IgD-negative memory B cell (primary cell): ENCODE measurements around the gene PMEPA1. TPM values are rescaled to one million over a fixed set of nuclear protein-coding genes. Genes with fewer than 3 reads are reported as not detected.

ENCODE experiments used
- H3K27ac Mint-ChIP-seq, 3 donors: one replicate each; pipeline ENCODE4 v1.8.0; 2020 to 2022; ENCODE audit warnings: mild to moderate bottlenecking in 3 of 3, mixed read lengths in 3 of 3, moderate library complexity in 1 of 3
- H3K27me3 Mint-ChIP-seq: one replicate; pipeline ENCODE4 v1.8.0; 2021; ENCODE audit warnings: mixed read lengths
- H3K36me3 Mint-ChIP-seq: one replicate; pipeline ENCODE4 v1.8.0; 2020; ENCODE audit warnings: mild to moderate bottlenecking, mixed read lengths
- H3K4me1 Mint-ChIP-seq, 3 donors: one replicate each; pipeline ENCODE4 v1.8.0; 2020 to 2022; ENCODE audit warnings: mixed read lengths in 3 of 3, mild to moderate bottlenecking in 1 of 3
- H3K4me3 Mint-ChIP-seq, 4 donors: one replicate each; pipeline ENCODE4 v1.8.0; 2020 to 2022; ENCODE audit warnings: mild to moderate bottlenecking in 4 of 4, mixed read lengths in 4 of 4, moderate library complexity in 3 of 4
- H3K9me3 Mint-ChIP-seq, 3 donors: one replicate each; pipeline ENCODE4 v1.8.0; 2020 to 2021; ENCODE audit warnings: mixed read lengths in 3 of 3, mild to moderate bottlenecking in 1 of 3
- polyA plus RNA-seq: library from polyadenylated mRNA; unstranded; fragments of 300-500 nt; fragmentation: Illumina TruSeq; gene quantifications from one replicate; pipeline ENCODE4 v1.2.3, GENCODE V29; 2021

PMEPA1 gene
- polyA plus RNA-seq, 1 donor from 2014 or later: 7.0 TPM

GRCh38 chr20:57724610-57725405 lies 15.0 kb upstream of the PMEPA1 start:
- Mint-ChIP-seq H3K27ac (no peak overlapping the region), H3K36me3 (no peaks in the 10 kb centered on the region), H3K9me3 (no peaks in the 10 kb centered on the region), H3K4me1 (no peaks in the 10 kb centered on the region), H3K4me3 (no peak overlapping the region), H3K27me3 (peaks cover 32% of the 10 kb centered on the region)

- Mint-ChIP-seq H3K4me1 (no peaks in the 10 kb centered on the region), H3K36me3 (no peaks in the 10 kb centered on the region), H3K27me3 (peaks cover 30% of the 10 kb centered on the region), H3K27ac (no peak overlapping the region), H3K4me3 (no peak overlapping the region), H3K9me3 (no peaks in the 10 kb centered on the region)
Observed at GRCh38 chr20:57723816-57724215, 14.0 kb upstream of the PMEPA1 start.

GRCh38 chr20:57719951-57720350 lies 10.1 kb upstream of the PMEPA1 start:
- no peak overlapping the region for H3K4me3 Mint-ChIP-seq

GRCh38 chr20:57718490-57719009 lies 8.7 kb upstream of the PMEPA1 start:
- Mint-ChIP-seq H3K27me3 (peaks cover 16% of the 10 kb centered on the region), H3K4me1 (peaks cover 3 to 6% (median 5%) of the 10 kb centered on the region in 3 donors), H3K9me3 (no peaks in the 10 kb centered on the region), H3K27ac (peak overlapping the region; percentile 71 to 86 (median 85)), H3K36me3 (no peaks in the 10 kb centered on the region), H3K4me3 (peak overlapping the region; percentile 61 to 84 (median 80))

More at GRCh38 chr20:57719951-57720350, 10.1 kb upstream of the PMEPA1 start:
- Mint-ChIP-seq H3K27me3 (peaks cover 22% of the 10 kb centered on the region), H3K4me1 (peaks cover 3 to 6% (median 5%) of the 10 kb centered on the region in 3 donors), H3K9me3 (no peaks in the 10 kb centered on the region), H3K27ac (no peak overlapping the region), H3K36me3 (no peaks in the 10 kb centered on the region)

- Mint-ChIP-seq H3K27ac (no peak overlapping the region), H3K36me3 (no peaks in the 10 kb centered on the region), H3K4me1 (peaks cover 5 to 6% (median 5%) of the 10 kb centered on the region in 3 donors), H3K27me3 (peaks cover 19% of the 10 kb centered on the region), H3K4me3 (no peak overlapping the region), H3K9me3 (no peaks in the 10 kb centered on the region)
Observed at GRCh38 chr20:57717797-57718196, 8.0 kb upstream of the PMEPA1 start.

- H3K36me3 Mint-ChIP-seq: no peaks in the 10 kb centered on the region
- no peak overlapping the region for H3K4me3 Mint-ChIP-seq
- H3K9me3 Mint-ChIP-seq: no peaks in the 10 kb centered on the region
- H3K4me1 Mint-ChIP-seq: peaks cover 5 to 14% (median 7%) of the 10 kb centered on the region in 3 donors
- H3K27ac Mint-ChIP-seq: peak overlapping the region in 1 of 3 donors; percentile 1
- H3K27me3 Mint-ChIP-seq: peaks cover 14% of the 10 kb centered on the region
Observed at GRCh38 chr20:57716901-57717300, 7.1 kb upstream of the PMEPA1 start.

- Mint-ChIP-seq H3K9me3 (no peaks in the 10 kb centered on the region), H3K4me3 (no peak overlapping the region), H3K4me1 (peaks cover 5 to 16% (median 9%) of the 10 kb centered on the region in 3 donors), H3K27me3 (peaks cover 13% of the 10 kb centered on the region), H3K27ac (peak overlapping the region in 1 of 3 donors; percentile 9), H3K36me3 (no peaks in the 10 kb centered on the region)
Observed at GRCh38 chr20:57716202-57716601, 6.4 kb upstream of the PMEPA1 start.

- H3K4me3 Mint-ChIP-seq: no peak overlapping the region
- peaks cover 15% of the 10 kb centered on the region for H3K27me3 Mint-ChIP-seq
- no peaks in the 10 kb centered on the region for H3K9me3 Mint-ChIP-seq
- peaks cover 10 to 24% (median 14%) of the 10 kb centered on the region in 3 donors for H3K4me1 Mint-ChIP-seq
- no peaks in the 10 kb centered on the region for H3K36me3 Mint-ChIP-seq
- peak overlapping the region in 1 of 3 donors; percentile 9 for H3K27ac Mint-ChIP-seq
Observed at GRCh38 chr20:57715268-57715904, 5.6 kb upstream of the PMEPA1 start.

GRCh38 chr20:57714409-57715267 lies 4.8 kb upstream of the PMEPA1 start:
- Mint-ChIP-seq H3K9me3 (no peaks in the 10 kb centered on the region), H3K27me3 (peaks cover 15% of the 10 kb centered on the region), H3K27ac (no peak overlapping the region), H3K36me3 (no peaks in the 10 kb centered on the region), H3K4me1 (peaks cover 10 to 26% (median 14%) of the 10 kb centered on the region in 3 donors), H3K4me3 (no peak overlapping the region)

- Mint-ChIP-seq H3K27ac (no peak overlapping the region), H3K36me3 (no peaks in the 10 kb centered on the region), H3K27me3 (peaks cover 15% of the 10 kb centered on the region), H3K4me1 (peaks cover 10 to 26% (median 14%) of the 10 kb centered on the region in 3 donors), H3K4me3 (no peak overlapping the region), H3K9me3 (no peaks in the 10 kb centered on the region)
Observed at GRCh38 chr20:57713951-57714350, 4.1 kb upstream of the PMEPA1 start.

GRCh38 chr20:57713505-57713903 lies 3.7 kb upstream of the PMEPA1 start:
- Mint-ChIP-seq H3K4me3 (no peak overlapping the region), H3K27me3 (peaks cover 17% of the 10 kb centered on the region), H3K9me3 (no peaks in the 10 kb centered on the region), H3K27ac (peak overlapping the region in 1 of 3 donors; percentile 91), H3K4me1 (peaks cover 14 to 23% (median 18%) of the 10 kb centered on the region in 3 donors), H3K36me3 (no peaks in the 10 kb centered on the region)

- H3K27me3 Mint-ChIP-seq: peaks cover 19% of the 10 kb centered on the region
- peaks cover 18 to 20% (median 19%) of the 10 kb centered on the region in 3 donors for H3K4me1 Mint-ChIP-seq
- no peaks in the 10 kb centered on the region for H3K9me3 Mint-ChIP-seq
- peak overlapping the region in 2 of 3 donors; percentile 83 to 91 for H3K27ac Mint-ChIP-seq
- no peaks in the 10 kb centered on the region for H3K36me3 Mint-ChIP-seq
- peak overlapping the region in 1 of 4 donors; percentile 97 for H3K4me3 Mint-ChIP-seq
Observed at GRCh38 chr20:57712851-57713504, 3.2 kb upstream of the PMEPA1 start.

GRCh38 chr20:57712341-57712740 lies 2.5 kb upstream of the PMEPA1 start:
- Mint-ChIP-seq H3K27ac (peak overlapping the region in 1 of 3 donors; percentile 83), H3K27me3 (peaks cover 19% of the 10 kb centered on the region), H3K9me3 (no peaks in the 10 kb centered on the region), H3K4me3 (peak overlapping the region in 1 of 4 donors; percentile 97), H3K4me1 (peaks cover 22 to 24% (median 23%) of the 10 kb centered on the region in 3 donors), H3K36me3 (no peaks in the 10 kb centered on the region)

- no peaks in the 10 kb centered on the region for H3K9me3 Mint-ChIP-seq
- peaks cover 20% of the 10 kb centered on the region for H3K27me3 Mint-ChIP-seq
- H3K4me3 Mint-ChIP-seq: peak overlapping the region in 1 of 4 donors; percentile 97
- peak overlapping the region in 1 of 3 donors; percentile 83 for H3K27ac Mint-ChIP-seq
- H3K4me1 Mint-ChIP-seq: peaks cover 27 to 29% (median 28%) of the 10 kb centered on the region in 3 donors
- no peaks in the 10 kb centered on the region for H3K36me3 Mint-ChIP-seq
Observed at GRCh38 chr20:57711826-57712225, 2.0 kb upstream of the PMEPA1 start.
